Coronary artery (tissue), 2 donors: Measurements from ENCODE around the gene SDK2.

Experiments
- DNase-seq: peaks from one replicate; pipeline ENCODE4 v3.0.0-alpha.2; 2017; ENCODE audit warnings: low spot score
- H3K27ac ChIP-seq, 2 donors: fragments of 200-600 bp; sonication (generic); one replicate each; pipeline ENCODE4 v1.5.1; 2016 to 2019
- H3K4me3 ChIP-seq: fragments of 200-600 bp; sonication (generic); 2 replicates; pipeline ENCODE4 v1.5.1; 2016; ENCODE audit warnings: mild to moderate bottlenecking, moderate library complexity
- TF ChIP-seq, protein P1 (sequence below): fragments of 200-600 bp; sonication (generic); IDR thresholded peaks from one replicate; pipeline ENCODE4 v1.5.1; 2019; ENCODE audit warnings: antibody characterized with exemption

The SDK2 gene

DNA sequence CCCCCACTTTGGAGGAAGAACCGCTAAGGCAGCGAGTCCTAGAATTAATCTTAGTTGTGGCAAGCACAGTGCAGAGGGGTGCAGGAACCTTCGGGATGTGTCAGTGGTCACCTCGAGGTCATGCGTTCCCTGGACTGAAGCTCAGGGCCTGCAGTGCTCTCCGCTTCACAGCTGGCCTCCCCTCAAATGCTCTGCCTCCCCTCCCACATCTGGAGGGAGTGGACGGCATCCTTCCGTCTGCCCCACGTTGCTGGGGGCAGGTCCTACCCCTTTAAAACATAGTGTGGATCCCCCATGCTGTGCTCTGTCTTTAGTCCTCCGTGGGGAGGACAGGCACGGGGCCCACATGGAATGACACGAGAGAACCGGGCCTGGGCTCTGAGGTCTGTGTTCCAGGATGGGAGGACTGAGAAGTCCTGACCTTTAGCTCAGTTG is 232.9 kb downstream of the SDK2 start:
- no peak for DNase-seq
- TF ChIP-seq, protein P1, sequence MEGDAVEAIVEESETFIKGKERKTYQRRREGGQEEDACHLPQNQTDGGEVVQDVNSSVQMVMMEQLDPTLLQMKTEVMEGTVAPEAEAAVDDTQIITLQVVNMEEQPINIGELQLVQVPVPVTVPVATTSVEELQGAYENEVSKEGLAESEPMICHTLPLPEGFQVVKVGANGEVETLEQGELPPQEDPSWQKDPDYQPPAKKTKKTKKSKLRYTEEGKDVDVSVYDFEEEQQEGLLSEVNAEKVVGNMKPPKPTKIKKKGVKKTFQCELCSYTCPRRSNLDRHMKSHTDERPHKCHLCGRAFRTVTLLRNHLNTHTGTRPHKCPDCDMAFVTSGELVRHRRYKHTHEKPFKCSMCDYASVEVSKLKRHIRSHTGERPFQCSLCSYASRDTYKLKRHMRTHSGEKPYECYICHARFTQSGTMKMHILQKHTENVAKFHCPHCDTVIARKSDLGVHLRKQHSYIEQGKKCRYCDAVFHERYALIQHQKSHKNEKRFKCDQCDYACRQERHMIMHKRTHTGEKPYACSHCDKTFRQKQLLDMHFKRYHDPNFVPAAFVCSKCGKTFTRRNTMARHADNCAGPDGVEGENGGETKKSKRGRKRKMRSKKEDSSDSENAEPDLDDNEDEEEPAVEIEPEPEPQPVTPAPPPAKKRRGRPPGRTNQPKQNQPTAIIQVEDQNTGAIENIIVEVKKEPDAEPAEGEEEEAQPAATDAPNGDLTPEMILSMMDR: no peak

DNA sequence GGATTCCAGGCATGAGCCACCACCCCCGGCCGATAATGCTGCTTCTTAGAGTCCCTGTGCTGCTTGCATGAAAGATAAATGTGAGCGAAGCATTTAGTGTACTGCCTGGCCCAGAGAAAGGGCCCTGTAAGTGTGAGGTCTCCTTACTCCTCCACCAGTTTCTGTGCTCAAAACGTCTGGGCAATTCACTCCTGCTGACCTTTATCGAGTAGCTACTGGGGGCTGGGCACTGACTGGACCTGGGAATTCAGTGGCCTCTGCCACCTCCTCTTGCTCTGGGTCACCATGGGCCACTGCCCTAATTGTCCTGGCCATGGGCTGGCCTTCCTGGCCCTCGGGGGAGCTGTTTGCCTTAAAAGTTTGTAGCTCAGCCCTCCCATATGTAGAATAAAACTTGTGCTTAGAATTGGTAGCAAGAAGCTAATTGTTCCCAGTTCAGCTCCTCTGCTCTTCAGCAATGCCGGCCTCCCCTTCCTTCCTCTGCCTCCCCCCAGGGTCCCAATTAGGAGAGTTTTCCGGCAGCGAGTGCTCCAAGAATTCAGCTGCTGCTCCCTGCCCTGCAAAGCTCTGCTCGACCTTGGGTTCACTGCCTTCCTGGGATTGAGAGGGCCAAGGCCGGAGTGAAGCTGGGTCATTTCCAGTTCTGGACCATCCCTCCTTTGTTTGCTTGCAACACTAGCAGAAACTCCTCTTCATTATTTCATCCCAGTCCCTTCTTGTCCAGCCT is 233.5 kb downstream of the SDK2 start:
- TF ChIP-seq, protein P1: no peak
- DNase-seq: peak; percentile 63
- Histone ChIP-seq H3K4me3 (no peak overlapping the region), H3K27ac (peak overlapping the region in 1 of 2 donors; percentile 40)

More for the DNA sequence above, 232.9 kb downstream of the SDK2 start:
- H3K27ac ChIP-seq: peak overlapping the region in 1 of 2 donors; percentile 40
- no peak overlapping the region for H3K4me3 ChIP-seq

DNA sequence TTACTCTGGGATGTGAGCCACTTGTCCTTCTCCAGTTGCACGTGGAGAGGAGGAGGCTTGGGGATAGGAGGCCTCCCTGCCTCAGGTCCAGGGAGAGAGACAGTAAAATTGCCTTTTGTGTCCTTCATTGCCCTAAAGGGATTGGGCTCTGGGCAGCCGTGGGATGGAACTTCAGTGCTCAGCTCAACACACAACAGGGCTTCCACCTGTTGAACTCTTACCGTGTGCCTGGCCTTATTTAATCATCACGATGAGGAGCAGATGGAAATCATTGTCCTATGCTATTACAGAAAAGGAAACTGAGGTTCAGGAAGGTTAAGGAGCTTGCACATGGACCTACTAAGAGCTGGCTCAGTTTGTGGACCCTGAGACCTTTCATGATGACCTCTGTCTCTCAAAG is 240.0 kb downstream of the SDK2 start:
- H3K4me3 ChIP-seq: no peak overlapping the region
- TF ChIP-seq, protein P1: no peak
- H3K27ac ChIP-seq: no peak overlapping the region
- DNase-seq: no peak

DNA sequence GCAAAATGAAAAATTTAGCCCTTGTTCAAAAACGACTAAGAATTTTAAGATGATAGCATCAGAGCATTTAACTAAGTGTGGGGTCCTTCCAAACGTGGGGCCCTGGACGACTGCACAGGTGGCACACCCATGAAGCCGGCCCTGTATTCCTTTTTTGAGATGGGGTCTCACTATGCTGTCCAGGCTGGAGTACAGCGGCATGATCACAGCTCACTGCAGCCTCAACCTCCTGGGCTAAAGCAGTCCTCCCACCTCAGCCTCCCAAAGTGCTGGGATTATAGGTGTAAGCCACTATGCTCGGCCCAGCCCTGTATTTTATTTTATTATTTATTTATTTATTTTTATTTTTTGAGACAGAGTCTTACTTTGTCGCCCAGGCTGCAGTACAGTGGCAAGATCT is 241.8 kb downstream of the SDK2 start:
- H3K4me3 ChIP-seq: no peak overlapping the region
- DNase-seq: no peak
- no peak overlapping the region for H3K27ac ChIP-seq
- TF ChIP-seq, protein P1: no peak

DNA sequence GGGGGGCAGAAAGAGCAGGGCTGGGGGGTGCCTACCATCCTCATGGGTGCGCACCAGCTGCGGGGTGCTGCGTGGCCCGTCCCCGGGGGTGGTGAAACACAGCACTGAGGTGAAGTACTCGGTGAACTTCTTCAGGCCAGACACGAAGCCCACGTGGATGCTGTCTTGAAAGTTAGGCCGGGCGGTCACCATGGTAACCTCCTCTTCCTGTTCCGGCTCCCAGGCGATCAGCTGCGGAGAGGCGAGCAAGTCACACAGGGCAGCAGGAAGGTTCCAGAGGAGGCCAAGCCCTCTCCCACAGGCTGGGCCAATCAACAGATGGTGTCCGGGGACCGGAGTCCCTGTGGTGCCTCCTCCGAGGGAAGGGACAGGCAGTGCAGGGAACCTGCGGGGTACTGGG is 242.3 kb downstream of the SDK2 start:
- Histone ChIP-seq H3K27ac (no peak overlapping the region), H3K4me3 (no peak overlapping the region)
- DNase-seq: no peak
- TF ChIP-seq, protein P1: no peak

DNA sequence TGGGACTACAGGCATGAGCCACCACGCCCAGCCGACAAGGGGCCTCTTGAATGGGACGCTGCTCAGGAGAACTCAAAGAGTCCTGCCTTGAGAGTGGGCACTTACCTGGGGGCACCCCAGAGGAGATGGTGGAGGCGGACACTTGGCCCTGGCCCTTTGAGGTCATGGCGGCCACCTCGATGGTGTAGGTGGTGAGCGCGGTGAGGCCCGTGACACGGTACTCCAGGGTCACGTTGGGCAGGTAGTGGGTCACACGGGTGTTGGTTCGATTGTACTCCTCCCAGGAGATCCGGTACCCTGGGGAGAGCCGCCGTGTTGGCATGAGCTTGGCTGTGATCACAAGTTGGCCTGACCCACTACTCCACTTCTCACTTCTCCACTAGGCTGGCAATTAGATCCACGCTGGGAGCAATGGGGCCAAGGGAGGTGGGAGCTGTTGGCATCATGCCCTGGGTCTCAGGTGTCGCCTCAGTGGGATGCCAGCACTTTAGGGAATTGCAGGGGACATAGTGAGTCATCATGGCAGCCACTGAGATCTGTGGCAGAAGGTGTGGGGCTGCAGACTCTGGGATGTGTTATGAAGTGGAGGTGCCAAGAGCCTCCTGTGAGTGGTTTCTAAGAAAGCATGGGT is 243.2 kb downstream of the SDK2 start:
- DNase-seq: no peak
- no peak overlapping the region for H3K4me3 ChIP-seq
- TF ChIP-seq, protein P1: no peak
- no peak overlapping the region for H3K27ac ChIP-seq

DNA sequence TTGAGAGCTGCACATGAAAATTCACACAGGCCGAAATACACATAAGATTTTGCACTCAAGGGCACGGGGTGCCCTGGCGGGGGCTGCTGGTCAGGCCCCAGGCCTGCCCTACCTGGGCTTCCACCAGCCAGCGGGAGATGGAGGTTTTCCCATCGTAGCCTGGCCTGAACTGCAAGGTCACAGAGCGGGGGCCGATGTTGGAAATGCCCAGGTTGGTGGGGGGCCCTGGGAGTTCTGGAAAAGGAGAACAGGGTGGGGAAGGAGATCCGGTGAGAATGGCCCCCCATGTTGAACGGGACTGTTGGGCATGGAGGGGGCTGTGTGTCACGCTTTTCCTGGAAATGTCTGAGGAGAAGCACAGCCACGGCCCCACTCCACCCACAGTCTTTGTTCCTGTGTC is 245.2 kb downstream of the SDK2 start:
- no peak for DNase-seq
- no peak overlapping the region for H3K27ac ChIP-seq
- H3K4me3 ChIP-seq: no peak overlapping the region
- TF ChIP-seq, protein P1: no peak
